Ascending aorta (tissue), 2 donors: ENCODE measurements around the gene PVR. TPM values are rescaled to one million over a fixed set of nuclear protein-coding genes. Genes with fewer than 3 reads are reported as not detected.

Source experiments
- DNase-seq, 2 donors: peaks; one replicate each; pipeline ENCODE4 v3.0.0-alpha.2; 2019; ENCODE audit warnings: low spot score in 2 of 2
- H3K27ac ChIP-seq, 2 donors: fragments of 200-600 bp; sonication (generic); one replicate each; pipeline ENCODE4 v1.5.1; 2016 to 2017; ENCODE audit warnings: mild to moderate bottlenecking in 1 of 2
- H3K27me3 ChIP-seq: fragments of 200-600 bp; sonication (generic); one replicate; pipeline ENCODE4 v1.5.1; 2017
- H3K36me3 ChIP-seq, 2 donors: fragments of 200-600 bp; sonication (generic); one replicate each; pipeline ENCODE4 v1.5.1; 2016
- H3K4me1 ChIP-seq, 2 donors: fragments of 200-600 bp; sonication (generic); one replicate each; pipeline ENCODE4 v1.5.1; 2016 to 2017; ENCODE audit warnings: mild to moderate bottlenecking in 1 of 2
- H3K4me3 ChIP-seq, 2 donors: fragments of 200-600 bp; sonication (generic); one replicate each; pipeline ENCODE4 v1.5.1; 2016 to 2017; ENCODE audit warnings: mild to moderate bottlenecking in 1 of 2
- H3K9me3 ChIP-seq, 2 donors: fragments of 200-600 bp; sonication (generic); one replicate each; pipeline ENCODE4 v1.5.1; 2016
- intact Hi-C: fragments of 100-400 bp; cut with DNase I; formaldehyde crosslinking; loops from one replicate; pipeline ENCODE4 v1.15.1; 2023
- total RNA-seq: library from RNA; depleted of rRNA; stranded (reverse); fragments of >200 nt; gene quantifications from one replicate; pipeline ENCODE4 v1.1.0, GENCODE V29; 2016
- TF ChIP-seq, protein P1 (sequence below), 3 experiments: fragments of 200-600 bp in 2 of 3; fragments of 450-650 bp in 1 of 3; sonication (generic) in 2 of 3; IDR thresholded peaks; one replicate each; pipeline ENCODE4 v1.5.1; 2016 to 2019; ENCODE audit warnings: antibody characterized with exemption in 3 of 3, mild to moderate bottlenecking in 1 of 3, moderate library complexity in 1 of 3

The PVR gene
- total RNA-seq, 1 donor from 2014 or later, result 61.4 TPM

DNA sequence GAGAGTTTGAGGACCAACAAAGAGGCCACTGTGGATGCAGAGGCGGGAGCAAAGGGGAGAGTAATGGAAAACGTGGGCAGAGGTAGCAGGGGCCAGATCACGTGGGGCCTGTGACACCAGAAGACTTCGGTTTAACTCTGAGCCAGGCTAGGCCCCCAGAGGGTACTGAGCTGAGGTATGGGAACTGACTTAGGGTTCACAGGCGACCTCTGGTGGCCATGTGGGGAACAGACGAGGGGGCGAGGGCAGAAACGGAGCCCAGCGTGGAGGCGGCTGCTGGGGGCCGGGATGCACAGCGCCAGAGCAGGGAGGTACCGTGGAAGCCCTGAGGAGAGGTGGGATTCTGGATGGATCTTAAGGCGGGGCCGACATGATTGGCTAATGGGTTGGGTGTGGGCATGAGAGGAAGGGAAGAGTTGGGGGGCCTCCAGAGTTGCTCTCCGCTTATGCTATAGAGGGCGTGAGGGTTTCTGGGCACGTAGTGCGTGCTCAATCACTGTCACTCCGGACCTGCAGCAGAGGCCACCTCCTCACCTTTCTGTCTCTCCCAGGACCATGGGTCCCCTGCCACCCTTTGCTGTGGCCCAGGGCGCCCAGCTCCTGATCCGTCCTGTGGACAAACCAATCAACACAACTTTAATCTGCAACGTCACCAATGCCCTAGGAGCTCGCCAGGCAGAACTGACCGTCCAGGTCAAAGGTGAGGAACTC, 13.7 kb downstream of the PVR start:
- DNase-seq, result peak in 1 of 2 donors; percentile 78
- Histone ChIP-seq H3K9me3 (no peaks in the 10 kb centered on the region), H3K36me3 (peaks cover 57 to 80% of the 10 kb centered on the region in 2 donors), H3K27me3 (no peaks in the 10 kb centered on the region), H3K4me1 (no peaks in the 10 kb centered on the region), H3K27ac (no peak overlapping the region), H3K4me3 (no peak overlapping the region)
- TF ChIP-seq, protein P1, sequence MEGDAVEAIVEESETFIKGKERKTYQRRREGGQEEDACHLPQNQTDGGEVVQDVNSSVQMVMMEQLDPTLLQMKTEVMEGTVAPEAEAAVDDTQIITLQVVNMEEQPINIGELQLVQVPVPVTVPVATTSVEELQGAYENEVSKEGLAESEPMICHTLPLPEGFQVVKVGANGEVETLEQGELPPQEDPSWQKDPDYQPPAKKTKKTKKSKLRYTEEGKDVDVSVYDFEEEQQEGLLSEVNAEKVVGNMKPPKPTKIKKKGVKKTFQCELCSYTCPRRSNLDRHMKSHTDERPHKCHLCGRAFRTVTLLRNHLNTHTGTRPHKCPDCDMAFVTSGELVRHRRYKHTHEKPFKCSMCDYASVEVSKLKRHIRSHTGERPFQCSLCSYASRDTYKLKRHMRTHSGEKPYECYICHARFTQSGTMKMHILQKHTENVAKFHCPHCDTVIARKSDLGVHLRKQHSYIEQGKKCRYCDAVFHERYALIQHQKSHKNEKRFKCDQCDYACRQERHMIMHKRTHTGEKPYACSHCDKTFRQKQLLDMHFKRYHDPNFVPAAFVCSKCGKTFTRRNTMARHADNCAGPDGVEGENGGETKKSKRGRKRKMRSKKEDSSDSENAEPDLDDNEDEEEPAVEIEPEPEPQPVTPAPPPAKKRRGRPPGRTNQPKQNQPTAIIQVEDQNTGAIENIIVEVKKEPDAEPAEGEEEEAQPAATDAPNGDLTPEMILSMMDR (IDR thresholded peaks at IDR 0.05), result peak; percentile 71 to 92 (median 88)
- intact Hi-C loops, result loop anchor here (1.0 to 5.0 kb wide), 2 partner anchors 70 to 86 kb away; no protein-coding TSS in a partner anchor

DNA sequence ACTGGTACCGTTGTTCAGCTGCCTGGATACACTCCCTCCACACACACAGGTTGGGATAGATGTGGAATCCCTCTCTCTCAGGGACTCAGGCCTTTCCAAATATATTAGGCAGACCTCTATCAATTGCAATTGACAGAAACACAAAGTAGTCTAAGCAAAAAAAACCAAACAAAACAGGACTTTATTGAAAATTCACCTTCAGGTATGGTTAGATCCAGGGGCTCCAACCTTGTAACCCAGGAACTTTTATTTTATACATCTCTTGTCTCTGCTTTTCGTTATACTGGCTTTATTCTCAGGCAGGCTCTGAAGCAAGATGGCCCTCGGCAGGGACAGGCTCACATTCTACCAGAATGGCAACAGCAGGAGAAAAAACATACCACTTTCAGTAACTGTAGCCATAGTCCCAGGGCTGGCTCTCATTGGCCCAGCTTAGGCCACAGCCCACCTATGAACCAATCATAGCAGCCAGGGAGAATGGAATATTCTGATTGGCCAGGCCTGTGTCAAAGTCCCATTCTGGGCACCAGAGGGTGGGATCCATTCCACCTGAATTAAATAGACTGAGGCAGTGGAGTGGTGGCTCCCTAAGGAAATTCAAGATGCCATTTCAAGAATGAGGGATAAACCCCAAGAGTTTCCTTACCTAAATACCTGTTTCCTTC, 14.5 kb downstream of the PVR start:
- peaks cover 51 to 79% of the 10 kb centered on the region in 2 donors for H3K36me3 ChIP-seq
- TF ChIP-seq, protein P1 (IDR thresholded peaks at IDR 0.05), result no peak
- no peak overlapping the region for H3K27ac ChIP-seq
- no peaks in the 10 kb centered on the region for H3K27me3 ChIP-seq
- no peaks in the 10 kb centered on the region for H3K9me3 ChIP-seq
- no peaks in the 10 kb centered on the region for H3K4me1 ChIP-seq
- intact Hi-C loops, result loop anchor here (5.0 kb wide), 1 partner anchor 71 kb away; no protein-coding TSS in a partner anchor
- no peak for DNase-seq
- H3K4me3 ChIP-seq, result no peak overlapping the region

GRCh38 chr19:44660081-44660480, 16.4 kb downstream of the PVR start:
- no peak overlapping the region for H3K4me3 ChIP-seq
- H3K4me1 ChIP-seq, result no peaks in the 10 kb centered on the region
- H3K27ac ChIP-seq, result no peak overlapping the region
- intact Hi-C loops, result no loop called here
- DNase-seq, result no peak
- H3K9me3 ChIP-seq, result no peaks in the 10 kb centered on the region
- H3K27me3 ChIP-seq, result no peaks in the 10 kb centered on the region
- H3K36me3 ChIP-seq, result peaks cover 43 to 70% of the 10 kb centered on the region in 2 donors
- TF ChIP-seq, protein P1 (IDR thresholded peaks at IDR 0.05), result no peak

GRCh38 chr19:44661205-44661604, 17.5 kb downstream of the PVR start:
- H3K36me3 ChIP-seq, result peaks cover 40 to 59% of the 10 kb centered on the region in 2 donors
- no peak for DNase-seq
- H3K9me3 ChIP-seq, result no peaks in the 10 kb centered on the region
- intact Hi-C loops, result no loop called here
- H3K27me3 ChIP-seq, result no peaks in the 10 kb centered on the region
- TF ChIP-seq, protein P1 (IDR thresholded peaks at IDR 0.05), result no peak
- no peak overlapping the region for H3K4me3 ChIP-seq
- no peak overlapping the region for H3K27ac ChIP-seq
- H3K4me1 ChIP-seq, result no peaks in the 10 kb centered on the region

GRCh38 chr19:44661904-44662303, 18.2 kb downstream of the PVR start:
- TF ChIP-seq, protein P1 (IDR thresholded peaks at IDR 0.05), result no peak
- no peak for DNase-seq
- H3K9me3 ChIP-seq, result no peaks in the 10 kb centered on the region
- no peaks in the 10 kb centered on the region for H3K4me1 ChIP-seq
- no peak overlapping the region for H3K27ac ChIP-seq
- H3K4me3 ChIP-seq, result no peak overlapping the region
- peaks cover 40 to 56% of the 10 kb centered on the region in 2 donors for H3K36me3 ChIP-seq
- intact Hi-C loops, result no loop called here
- H3K27me3 ChIP-seq, result no peaks in the 10 kb centered on the region
